SU-DHL-6 (cell line): ENCODE data around the gene FAM124A.

ENCODE experiments used
- H2AFZ ChIP-seq: fragments of 200-600 bp; sonication (generic); 2 replicates; pipeline ENCODE4 v1.6.1; 2014; ENCODE audit warnings: low read depth, mild to moderate bottlenecking, moderate library complexity, mixed read lengths, antibody characterized with exemption, low read length; ENCODE audit not compliant: severe bottlenecking
- H3F3A ChIP-seq: fragments of 200-600 bp; shearing (Covaris generic); 2 replicates; pipeline ENCODE4 v1.6.0; 2016; ENCODE audit warnings: antibody characterized with exemption, mild to moderate bottlenecking; ENCODE audit not compliant: insufficient read depth
- H3K27ac ChIP-seq: fragments of 200-600 bp; sonication (generic); 2 replicates; pipeline ENCODE4 v1.5.1; 2016; ENCODE audit warnings: low read depth, mild to moderate bottlenecking, low read length, moderate library complexity, mixed read lengths
- H3K27me3 ChIP-seq: fragments of 200-600 bp; sonication (generic), shearing (Covaris generic); 2 replicates; pipeline ENCODE4 v1.6.0; 2014; ENCODE audit warnings: mild to moderate bottlenecking, low read length
- H3K36me3 ChIP-seq: fragments of 200-600 bp; sonication (generic); 2 replicates; pipeline ENCODE4 v1.6.1; 2014; ENCODE audit warnings: mild to moderate bottlenecking, low read length, mixed read lengths
- H3K4me2 ChIP-seq: fragments of 300-600, 200-600 bp; shearing (Covaris generic), sonication (generic); 2 replicates; pipeline ENCODE4 v1.6.0; 2014; ENCODE audit warnings: low read length, low read depth, mild to moderate bottlenecking; ENCODE audit not compliant: poor library complexity, severe bottlenecking
- H3K4me3 ChIP-seq: fragments of 200-600 bp; sonication (generic); 2 replicates; pipeline ENCODE4 v1.5.1; 2014; ENCODE audit warnings: antibody characterized with exemption, low read length, mild to moderate bottlenecking, mixed read lengths; ENCODE audit not compliant: insufficient read depth, poor library complexity, severe bottlenecking
- H3K79me2 ChIP-seq: fragments of 200-600 bp; sonication (generic); 2 replicates; pipeline ENCODE4 v1.6.1; 2014; ENCODE audit warnings: mild to moderate bottlenecking, low read length, moderate library complexity; ENCODE audit not compliant: insufficient read depth
- H3K9ac ChIP-seq: fragments of 200-600 bp; sonication (generic); 2 replicates; pipeline ENCODE4 v1.7.0; 2014; ENCODE audit warnings: mild to moderate bottlenecking, low read length
- H3K9me2 ChIP-seq: fragments of 200-600 bp; sonication (generic); replicated peaks from 2 replicates; pipeline ENCODE4 v1.6.1; 2014; ENCODE audit warnings: low read length; ENCODE audit not compliant: insufficient read depth
- H3K9me3 ChIP-seq: fragments of 200-600 bp; sonication (generic); 2 replicates; pipeline ENCODE4 v1.6.1; 2014; ENCODE audit warnings: low read length, mixed read lengths; ENCODE audit not compliant: insufficient read depth
- H4K20me1 ChIP-seq: fragments of 200-600 bp; sonication (generic); 2 replicates; pipeline ENCODE4 v1.6.1; 2014; ENCODE audit warnings: low read depth, mild to moderate bottlenecking, antibody characterized with exemption, low read length, moderate library complexity, mixed read lengths
- CTCF ChIP-seq: fragments of 200-600 bp; sonication (generic); IDR thresholded peaks from one replicate; pipeline ENCODE4 v1.5.1; 2017; ENCODE audit warnings: antibody characterized with exemption, mild to moderate bottlenecking, low read length, moderate library complexity; ENCODE audit not compliant: insufficient read depth, poor library complexity, severe bottlenecking
- EZH2phosphoT487 ChIP-seq: fragments of 200-600 bp; sonication (generic), shearing (Covaris generic); conservative IDR thresholded peaks from 2 replicates; pipeline ENCODE4 v1.6.1; 2018; ENCODE audit warnings: mild to moderate bottlenecking, antibody characterized with exemption, low read length, moderate library complexity, mixed read lengths

FAM124A gene

GRCh38 chr13:51324714-51325420 lies 102.7 kb downstream of the FAM124A start:
- H3K36me3 ChIP-seq, result no peaks in the 10 kb centered on the region
- H3K4me3 ChIP-seq, result no peak overlapping the region
- H3K79me2 ChIP-seq, result no peaks in the 10 kb centered on the region
- no peak overlapping the region for H2AFZ ChIP-seq
- no peaks in the 10 kb centered on the region for H3K27me3 ChIP-seq
- no peaks in the 10 kb centered on the region for H4K20me1 ChIP-seq
- H3K4me2 ChIP-seq, result no peak overlapping the region
- H3F3A ChIP-seq, result no peaks in the 10 kb centered on the region
- H3K27ac ChIP-seq, result no peak overlapping the region
- no peaks in the 10 kb centered on the region for H3K9me3 ChIP-seq
- TF ChIP-seq EZH2phosphoT487, result no peak
- TF ChIP-seq CTCF, result no peak
- H3K9me2 ChIP-seq, result no peaks in the 10 kb centered on the region
- no peak overlapping the region for H3K9ac ChIP-seq

GRCh38 chr13:51325837-51326236 lies 103.6 kb downstream of the FAM124A start:
- no peaks in the 10 kb centered on the region for H3K9me3 ChIP-seq
- H3K27me3 ChIP-seq, result no peaks in the 10 kb centered on the region
- H4K20me1 ChIP-seq, result no peaks in the 10 kb centered on the region
- no peaks in the 10 kb centered on the region for H3K79me2 ChIP-seq
- H3K27ac ChIP-seq, result no peak overlapping the region
- no peaks in the 10 kb centered on the region for H3F3A ChIP-seq
- no peak overlapping the region for H3K9ac ChIP-seq
- no peaks in the 10 kb centered on the region for H3K9me2 ChIP-seq
- TF ChIP-seq EZH2phosphoT487, result no peak
- TF ChIP-seq CTCF, result no peak
- no peak overlapping the region for H2AFZ ChIP-seq
- no peak overlapping the region for H3K4me3 ChIP-seq
- H3K36me3 ChIP-seq, result no peaks in the 10 kb centered on the region
- H3K4me2 ChIP-seq, result no peak overlapping the region

- no peak overlapping the region for H3K4me2 ChIP-seq
- H3K9ac ChIP-seq, result no peak overlapping the region
- no peaks in the 10 kb centered on the region for H3K27me3 ChIP-seq
- TF ChIP-seq EZH2phosphoT487, result no peak
- no peak for TF ChIP-seq CTCF
- H3K27ac ChIP-seq, result no peak overlapping the region
- H3K4me3 ChIP-seq, result no peak overlapping the region
- no peaks in the 10 kb centered on the region for H3K9me2 ChIP-seq
- H3F3A ChIP-seq, result no peaks in the 10 kb centered on the region
- H3K9me3 ChIP-seq, result no peaks in the 10 kb centered on the region
- H4K20me1 ChIP-seq, result no peaks in the 10 kb centered on the region
- no peaks in the 10 kb centered on the region for H3K79me2 ChIP-seq
- no peak overlapping the region for H2AFZ ChIP-seq
- no peaks in the 10 kb centered on the region for H3K36me3 ChIP-seq
These were observed 104.6 kb downstream of the FAM124A start for GRCh38 chr13:51326777-51327176.
